ENCODE results near the gene GBGT1.

GBGT1 gene

DNA sequence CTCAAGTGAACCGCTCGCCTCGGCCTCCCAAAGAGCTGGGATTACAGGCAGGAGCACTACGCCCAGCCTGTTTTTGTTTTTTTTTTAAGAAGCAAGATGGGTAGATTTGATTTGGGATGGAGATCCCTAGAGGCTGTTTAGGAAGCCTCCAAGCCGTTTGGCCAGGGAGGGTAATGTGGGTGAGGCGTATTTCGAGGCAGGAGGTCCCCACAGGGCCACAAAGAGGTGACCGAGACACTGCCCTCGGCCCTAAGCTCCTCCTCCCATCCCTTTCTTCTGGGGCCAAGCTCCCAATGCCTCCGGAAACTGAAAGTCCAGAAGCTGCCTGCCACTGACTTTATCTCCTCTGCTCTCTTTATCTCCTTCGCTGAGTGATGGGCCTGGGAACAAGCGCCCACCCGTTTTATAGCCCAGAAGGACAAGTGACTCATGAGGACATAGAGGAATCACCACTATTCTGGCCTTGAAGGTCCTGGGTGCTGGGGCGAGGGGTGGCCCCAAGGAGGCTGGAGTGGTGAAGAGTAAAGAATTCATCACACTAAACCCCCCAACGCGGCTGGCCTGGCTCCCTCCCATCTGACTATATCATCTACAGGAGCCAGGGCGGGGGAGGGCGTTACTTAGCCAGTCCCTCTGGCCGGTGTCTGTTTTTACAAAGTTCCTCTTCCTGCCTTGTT is 40.6 kb downstream of the GBGT1 start:
- no peak for DNase-seq

DNA sequence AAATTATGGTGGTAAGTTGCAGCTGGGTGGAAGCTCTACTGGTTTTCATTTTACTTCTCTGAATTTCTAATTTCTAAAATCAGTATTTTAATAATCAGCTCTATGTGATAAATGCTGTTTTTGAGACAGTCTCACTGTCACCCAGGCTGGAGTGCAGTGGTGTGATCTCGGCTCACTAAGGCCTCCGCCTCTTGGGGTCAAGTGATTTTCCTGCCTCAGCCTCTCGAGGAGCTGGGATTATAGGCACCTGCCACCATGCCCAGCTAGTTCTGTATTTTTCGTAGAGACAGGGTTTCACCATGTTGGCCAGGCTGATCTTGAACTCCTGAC is 41.1 kb downstream of the GBGT1 start:
- DNase-seq = no peak

DNA sequence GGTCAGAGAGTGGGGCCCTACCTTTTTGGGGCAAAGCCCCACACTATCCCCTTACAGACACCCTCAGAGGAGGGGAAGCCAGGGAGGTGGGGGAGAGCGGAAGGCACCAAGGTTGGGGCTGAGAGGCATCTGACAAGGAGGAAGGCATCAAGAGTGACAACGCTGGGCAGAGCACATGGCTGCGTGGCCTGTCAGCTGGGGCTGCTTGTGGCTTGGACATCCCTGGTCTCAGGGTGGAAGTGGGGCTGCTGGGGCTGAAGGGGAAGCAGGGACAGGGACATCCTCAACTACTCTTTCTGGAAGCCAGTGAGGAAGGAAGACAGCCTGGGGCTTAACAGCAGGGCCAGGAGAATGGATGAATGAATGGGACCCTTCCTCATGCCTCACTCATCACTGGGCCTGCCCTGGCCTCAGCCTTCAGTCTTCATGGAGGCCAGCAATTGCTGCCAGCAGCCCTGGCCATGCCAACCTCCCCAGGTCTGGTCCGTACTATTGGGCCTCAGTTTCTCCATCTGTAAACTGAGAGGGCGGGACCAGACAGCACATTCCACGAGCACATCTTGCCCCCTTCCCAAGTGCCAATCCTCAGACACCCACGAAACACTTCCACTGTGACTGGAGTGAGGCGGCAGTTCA is 41.7 kb downstream of the GBGT1 start:
- no peak for DNase-seq

DNA sequence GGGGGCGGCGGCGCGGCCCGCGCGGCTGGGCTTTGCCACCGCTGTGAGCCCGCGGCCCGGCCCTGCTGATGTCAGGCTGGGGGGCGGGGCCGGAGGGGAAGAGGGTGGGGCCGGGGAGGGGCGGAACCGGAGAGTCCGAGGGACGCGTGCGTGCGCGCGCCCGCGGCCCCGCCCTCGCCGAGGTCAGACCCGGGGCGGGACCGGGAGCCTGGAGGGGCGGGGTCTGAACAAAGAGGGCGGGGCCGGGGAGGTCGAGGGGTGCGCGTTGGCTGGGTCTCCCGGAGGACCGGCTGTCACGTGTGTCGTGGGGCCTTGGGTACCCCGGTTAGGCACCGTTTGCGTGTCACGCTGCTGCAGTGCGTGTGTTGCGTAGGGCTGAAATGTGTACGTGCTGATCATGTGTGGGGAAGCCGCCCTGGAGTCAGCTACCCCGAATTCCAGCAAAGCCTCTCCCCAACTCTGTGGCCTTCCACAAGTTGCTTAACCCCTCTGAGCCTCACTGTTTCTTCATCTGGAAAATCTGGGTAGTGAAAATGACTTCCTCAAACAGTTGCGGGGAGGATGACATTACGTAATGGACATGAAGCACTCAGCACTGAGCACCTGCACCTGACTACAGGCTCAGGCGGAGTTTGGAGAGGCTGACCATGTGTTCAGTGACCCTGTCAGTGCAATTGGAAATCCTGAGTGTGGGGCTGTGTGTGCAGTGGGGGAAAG is 42.4 kb downstream of the GBGT1 start, which contains the start of gene RALGDS:
Gene RALGDS, minus strand, starts transcription at position 43 of the 717 bp plus-strand sequence. CDS start 86 bp downstream, outside the sequence.
- peak; percentile 88 for DNase-seq

- DNase-seq = peak; percentile 54
These were observed 43.1 kb downstream of the GBGT1 start for GRCh38 chr9:133120501-133121197.

DNA sequence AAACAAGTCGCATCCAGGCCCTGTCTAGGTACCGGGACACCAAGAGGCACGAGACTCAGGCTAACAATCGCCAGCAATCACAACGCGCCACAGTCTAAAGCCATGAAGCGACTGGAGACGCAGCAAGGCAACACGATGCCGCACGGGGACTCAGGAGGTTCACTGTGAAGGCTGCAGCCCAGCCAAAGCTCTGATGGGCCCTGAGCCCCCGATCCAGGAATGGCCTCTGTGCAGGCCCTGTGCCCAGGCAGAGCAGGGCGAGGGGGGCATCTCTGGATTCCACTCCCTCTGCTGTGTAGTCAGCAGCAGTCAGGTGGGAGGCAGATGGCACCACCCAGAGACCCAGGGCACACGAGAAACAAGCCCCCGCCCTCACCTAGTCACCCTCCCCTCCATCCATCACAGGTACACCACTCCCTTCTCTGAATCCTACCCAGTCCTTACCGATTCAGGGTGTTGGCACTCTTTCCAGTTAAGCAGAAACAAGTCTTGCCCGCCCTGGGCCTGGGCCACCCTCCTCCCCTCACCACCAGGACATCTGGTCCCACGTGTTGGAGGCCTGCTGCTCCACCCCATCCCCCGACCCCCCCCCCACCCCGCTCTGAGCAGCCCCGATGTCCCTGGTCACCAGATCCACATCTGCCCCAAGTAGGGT is 43.7 kb downstream of the GBGT1 start:
- DNase-seq = no peak

GRCh38 chr9:133119103-133119845 is 44.4 kb downstream of the GBGT1 start:
- DNase-seq = no peak

- DNase-seq = no peak
These were observed 45.1 kb downstream of the GBGT1 start for GRCh38 chr9:133118568-133118967.

- no peak for DNase-seq
These were observed 45.6 kb downstream of the GBGT1 start for GRCh38 chr9:133118179-133118520.

DNA sequence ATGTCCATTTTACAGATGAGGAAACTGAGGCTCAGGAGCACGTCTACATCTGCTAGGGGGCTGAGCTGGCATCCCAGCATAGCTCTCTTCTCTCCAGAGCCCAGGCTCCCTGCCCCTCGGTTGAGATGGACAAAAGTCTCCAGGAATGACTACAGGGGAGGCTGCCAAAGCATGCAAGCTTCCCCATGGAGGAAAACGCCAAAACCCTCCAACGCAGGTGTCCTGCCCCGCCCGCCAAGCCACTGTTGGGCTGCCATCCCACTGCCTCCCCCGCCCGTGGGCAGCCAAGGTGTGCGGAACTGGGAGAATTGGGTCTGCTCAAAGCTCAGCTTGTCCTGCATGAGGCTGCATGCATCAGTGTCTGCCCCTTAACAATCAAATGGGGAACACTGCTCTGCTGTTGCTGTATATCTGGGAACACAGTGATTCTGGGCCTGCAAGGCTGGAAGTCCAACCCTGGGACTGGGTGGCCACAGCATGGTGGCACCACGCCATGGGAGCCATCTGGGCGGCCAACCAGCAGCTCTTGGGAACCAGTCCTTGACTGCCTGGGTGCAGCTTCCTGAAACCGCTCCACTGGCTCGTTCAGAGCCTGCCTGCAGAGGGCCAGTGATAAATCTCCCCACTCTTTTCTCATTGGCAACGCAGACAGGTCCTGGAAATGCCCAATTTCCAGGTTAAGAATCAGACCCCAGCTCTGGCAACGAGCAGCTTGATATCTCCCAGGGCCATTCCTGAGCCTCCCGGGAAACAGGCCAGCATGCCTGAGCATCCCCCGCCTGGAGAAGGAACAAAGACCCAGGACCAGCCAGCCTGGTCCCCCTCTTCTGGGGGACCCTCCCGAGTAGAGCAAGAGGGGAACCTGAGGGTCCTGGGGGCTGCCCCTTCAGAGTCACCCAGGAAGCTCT is 46.2 kb downstream of the GBGT1 start:
- DNase-seq = no peak

DNA sequence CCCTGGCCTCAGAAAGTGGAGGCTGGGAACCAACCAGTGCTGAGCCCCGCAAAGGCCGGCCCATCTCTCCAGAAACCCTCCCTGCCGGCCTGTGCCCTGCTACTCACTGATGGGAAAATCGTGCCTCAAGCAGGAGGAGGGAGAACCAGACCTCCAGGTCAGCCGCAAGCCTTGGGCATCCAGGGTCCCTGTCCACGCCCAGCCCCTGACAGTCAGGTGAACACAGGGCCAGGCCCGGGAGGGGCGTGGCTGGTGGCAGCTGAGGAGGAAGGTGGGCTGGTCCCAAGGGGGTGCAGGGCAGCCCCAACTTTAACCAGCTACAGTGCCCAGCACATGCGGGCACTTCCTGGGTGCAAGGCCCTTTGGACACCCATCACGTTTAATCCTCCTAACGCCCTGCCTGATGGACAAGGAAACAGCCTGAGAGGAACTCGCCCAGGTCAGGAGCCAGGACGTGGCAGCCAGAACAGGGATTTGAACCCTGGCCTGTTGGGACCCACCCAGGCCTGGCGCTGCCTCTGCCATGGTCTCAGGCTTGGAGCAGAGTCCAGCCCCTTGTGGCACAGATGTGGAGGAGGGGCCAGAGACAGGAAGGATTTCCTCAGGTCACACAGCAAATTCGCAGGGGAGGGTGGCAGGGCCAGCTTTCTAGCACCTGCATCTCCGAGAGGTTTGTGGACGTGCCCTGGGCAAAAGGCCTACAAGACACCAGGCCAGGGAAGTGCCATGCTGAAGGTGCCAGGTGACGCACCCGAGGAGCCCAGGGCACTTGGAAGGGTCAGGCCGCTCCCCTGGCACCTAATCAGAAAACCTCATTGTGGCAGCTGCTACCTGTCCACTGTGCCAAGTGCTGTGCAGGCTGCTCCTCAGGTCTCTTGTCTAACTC is 47.1 kb downstream of the GBGT1 start:
- no peak for DNase-seq

DNA sequence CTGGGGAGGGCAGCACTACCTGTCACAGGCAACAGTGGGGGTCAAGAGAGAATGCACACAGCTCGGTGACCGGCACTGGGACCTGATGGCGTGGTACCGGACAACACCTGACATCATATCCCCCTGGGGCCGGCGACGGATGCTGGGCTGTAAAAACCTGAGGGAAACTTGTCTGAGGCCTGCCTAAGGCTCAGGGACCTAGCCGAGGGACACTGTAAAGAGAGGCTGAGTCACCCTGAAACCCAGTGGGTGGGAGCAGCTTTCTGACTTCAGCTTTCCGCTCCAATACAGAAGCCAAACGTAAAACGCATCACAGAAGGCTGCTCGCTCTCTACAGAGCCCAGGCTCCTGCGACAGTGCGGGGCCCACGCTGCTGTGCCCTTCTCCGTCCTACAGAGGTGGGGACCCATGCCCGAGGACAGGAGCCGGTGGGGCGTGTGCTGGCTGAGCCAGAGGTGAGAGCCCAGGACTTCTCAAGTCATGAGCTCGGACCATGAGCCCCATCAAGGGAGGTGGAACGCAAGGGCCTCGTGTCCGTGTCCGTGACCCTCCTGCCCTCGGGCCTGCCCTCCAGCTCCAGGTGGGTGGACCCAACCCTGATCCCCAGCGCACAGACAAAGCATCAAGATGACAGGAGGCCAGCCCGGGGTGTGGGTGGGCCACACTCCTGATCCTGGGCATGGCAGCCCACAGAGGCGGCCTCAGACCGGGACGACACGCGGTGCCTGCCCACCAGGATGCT is 47.9 kb downstream of the GBGT1 start:
- peak; percentile 62 for DNase-seq

GRCh38 chr9:133114886-133115603 is 48.7 kb downstream of the GBGT1 start:
- no peak for DNase-seq

GRCh38 chr9:133113949-133114885 is 49.5 kb downstream of the GBGT1 start:
- DNase-seq = no peak

DNA sequence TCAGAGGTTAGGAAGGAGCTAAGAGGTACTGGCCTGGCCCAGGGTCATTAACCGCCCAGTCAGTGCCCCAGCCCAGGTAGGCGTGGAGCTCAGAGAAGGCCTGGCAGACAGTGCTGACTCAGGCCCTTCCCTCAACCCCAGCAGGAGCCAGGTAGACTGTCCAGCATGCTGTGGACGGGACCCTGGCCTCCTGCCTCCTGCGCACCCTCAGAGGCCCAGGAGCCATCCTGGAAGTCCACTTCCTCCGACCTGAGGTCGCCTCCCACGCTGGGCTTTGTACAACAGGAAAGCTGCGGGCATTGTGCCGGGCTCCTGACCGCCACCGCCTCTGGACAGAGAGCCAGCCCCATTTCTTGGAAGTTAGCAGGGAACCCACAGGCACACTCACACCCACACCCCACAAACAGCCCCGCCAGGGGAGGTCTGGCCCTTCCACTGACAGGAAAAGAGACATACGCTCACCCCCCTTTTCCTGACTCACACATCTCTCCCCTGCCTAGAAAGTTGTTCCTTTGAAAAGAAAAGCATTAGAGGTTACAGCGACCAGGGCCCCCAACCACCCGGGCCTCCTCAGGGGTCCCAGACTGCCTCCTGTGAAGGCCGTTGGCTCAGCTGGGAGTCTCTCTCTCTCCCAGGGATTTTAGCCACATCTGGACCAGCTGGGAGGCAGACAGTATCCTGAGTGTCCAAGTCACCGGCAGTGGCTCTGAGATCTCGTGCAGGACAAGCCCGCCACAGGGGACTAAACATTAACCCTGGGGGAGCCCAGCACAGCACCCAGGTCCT is 50.4 kb downstream of the GBGT1 start:
- DNase-seq = no peak

GRCh38 chr9:133112663-133113026 is 51.1 kb downstream of the GBGT1 start:
- DNase-seq = no peak

Measured in activated CD4-positive, CD25-positive, alpha-beta regulatory T cell treated with anti-CD3 and anti-CD28 coated beads, Interleukin-2, amount 50 U/mL, for 72 hours (primary cell).